Left ventricle myocardium inferior (tissue), 1 donor: Measurements from ENCODE around the gene PIK3R4. TPM values are rescaled to one million over a fixed set of nuclear protein-coding genes. Genes with fewer than 3 reads are reported as not detected.

Source experiments
- DNase-seq: peaks from one replicate; pipeline ENCODE4 v3.0.0-alpha.2; 2020
- H3K27ac ChIP-seq: fragments of 200-600 bp; replicated peaks from 2 replicates; pipeline ENCODE4 v1.8.0; 2021
- H3K27me3 ChIP-seq: fragments of 200-600 bp; 2 replicates; pipeline ENCODE4 v1.8.0; 2021; ENCODE audit warnings: low read depth
- H3K36me3 ChIP-seq: fragments of 200-600 bp; 2 replicates; pipeline ENCODE4 v1.8.0; 2021
- H3K4me1 ChIP-seq: fragments of 200-600 bp; 2 replicates; pipeline ENCODE4 v1.8.0; 2021
- H3K4me3 ChIP-seq: fragments of 200-600 bp; 2 replicates; pipeline ENCODE4 v1.8.0; 2021; ENCODE audit warnings: mild to moderate bottlenecking, moderate library complexity
- H3K9me3 ChIP-seq: fragments of 200-600 bp; replicated peaks from 2 replicates; pipeline ENCODE4 v1.8.0; 2021
- CTCF ChIP-seq: fragments of 200-600 bp; IDR thresholded peaks from 2 replicates; pipeline ENCODE4 v1.8.0; 2021; ENCODE audit warnings: antibody characterized with exemption, mild to moderate bottlenecking, borderline replicate concordance
- intact Hi-C: fragments of 100-400 bp; cut with micrococcal nuclease; formaldehyde crosslinking; loops from one replicate; pipeline ENCODE4 v1.11.0; 2022
- total RNA-seq: library from RNA; stranded (reverse); fragmentation: NEBNext Ultra II Directional; extraction: Animal tissue kit (Norgen Biotek cat#: 25700); gene quantifications from one replicate; pipeline ENCODE4 v1.2.1, GENCODE V29; 2021
- donor health status: DM: no; HTN: yes; CAD: no; lungs with severe emphysema.

The PIK3R4 gene
- total RNA-seq, 1 donor from 2014 or later, result 13.8 TPM

- no peak overlapping the region for H3K27ac ChIP-seq
- H3K4me1 ChIP-seq, result peaks cover 28% of the 10 kb centered on the region
- H3K27me3 ChIP-seq, result no peaks in the 10 kb centered on the region
- no peak for TF ChIP-seq CTCF
- no peaks in the 10 kb centered on the region for H3K9me3 ChIP-seq
- intact Hi-C loops, result no loop called here
- H3K4me3 ChIP-seq, result no peak overlapping the region
- H3K36me3 ChIP-seq, result no peaks in the 10 kb centered on the region
- no peak for DNase-seq
Measured at GRCh38 chr3:130663092-130663491, 83.5 kb downstream of the PIK3R4 start.

- no peak for DNase-seq
- Histone ChIP-seq H3K4me1 (peaks cover 28% of the 10 kb centered on the region), H3K4me3 (no peak overlapping the region), H3K27me3 (no peaks in the 10 kb centered on the region), H3K27ac (no peak overlapping the region), H3K9me3 (no peaks in the 10 kb centered on the region), H3K36me3 (no peaks in the 10 kb centered on the region)
- TF ChIP-seq CTCF, result no peak
- intact Hi-C loops, result no loop called here
Measured at GRCh38 chr3:130662501-130662996, 84.1 kb downstream of the PIK3R4 start.

GRCh38 chr3:130661140-130661891 is 85.3 kb downstream of the PIK3R4 start:
- no peak for DNase-seq
- no peaks in the 10 kb centered on the region for H3K27me3 ChIP-seq
- H3K27ac ChIP-seq, result no peak overlapping the region
- intact Hi-C loops, result no loop called here
- peaks cover 28% of the 10 kb centered on the region for H3K4me1 ChIP-seq
- TF ChIP-seq CTCF, result no peak
- H3K4me3 ChIP-seq, result no peak overlapping the region
- H3K9me3 ChIP-seq, result no peaks in the 10 kb centered on the region
- H3K36me3 ChIP-seq, result peaks cover 5% of the 10 kb centered on the region

- no peak for TF ChIP-seq CTCF
- no peak for DNase-seq
- intact Hi-C loops, result no loop called here
- Histone ChIP-seq H3K27ac (no peak overlapping the region), H3K4me3 (no peak overlapping the region), H3K9me3 (no peaks in the 10 kb centered on the region), H3K27me3 (no peaks in the 10 kb centered on the region), H3K4me1 (peaks cover 28% of the 10 kb centered on the region), H3K36me3 (peaks cover 11% of the 10 kb centered on the region)
Measured at GRCh38 chr3:130659911-130660310, 86.7 kb downstream of the PIK3R4 start.

- intact Hi-C loops, result no loop called here
- DNase-seq, result no peak
- Histone ChIP-seq H3K27ac (no peak overlapping the region), H3K4me3 (no peak overlapping the region), H3K27me3 (no peaks in the 10 kb centered on the region), H3K4me1 (peaks cover 28% of the 10 kb centered on the region), H3K36me3 (peaks cover 11% of the 10 kb centered on the region), H3K9me3 (no peaks in the 10 kb centered on the region)
- no peak for TF ChIP-seq CTCF
Measured at GRCh38 chr3:130658678-130659077, 88.0 kb downstream of the PIK3R4 start.
